Measurements from ENCODE around the gene FARSA.
"Not testable (repeated sequence)": the region's sequence is repeated elsewhere in the genome, so short reads cannot be mapped to it uniquely, and the experiment has no call there.

The FARSA gene

DNA sequence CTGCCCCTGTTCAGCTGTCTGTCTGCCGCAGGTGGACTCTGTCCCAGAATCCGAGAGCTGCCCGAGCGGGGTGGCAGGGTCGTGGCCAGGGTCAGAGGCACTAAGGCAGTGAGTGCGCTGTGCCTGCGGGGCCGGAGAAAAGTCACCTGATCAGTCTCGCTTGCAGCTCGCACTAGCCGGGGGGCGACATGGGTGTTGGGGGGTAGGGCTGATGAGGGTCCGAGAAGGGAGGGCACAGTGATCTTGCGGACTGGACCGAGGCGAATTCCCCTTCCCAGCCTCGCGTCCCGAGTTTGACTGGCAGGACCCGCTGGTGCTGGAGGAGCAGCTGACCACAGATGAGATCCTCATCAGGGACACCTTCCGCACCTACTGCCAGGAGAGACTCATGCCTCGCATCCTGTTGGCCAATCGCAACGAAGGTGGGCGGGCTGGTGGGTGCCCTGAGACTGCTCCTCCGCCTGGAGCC, 41.9 kb downstream of the FARSA start:
- DNase-seq (ENCODE audit: low read depth in 2 of 3, low spot score in 2 of 3), result no peak

GRCh38 chr19:12890787-12891552, 42.5 kb downstream of the FARSA start, which contains the start of gene GCDH:
TSS of gene GCDH (plus strand) at chr19:12891160. CDS start at chr19:12891305, 145 bp downstream.
- DNase-seq (ENCODE audit: low read depth in 2 of 3, low spot score in 2 of 3), result peak; percentile 69 to 92 (median 85)

DNA sequence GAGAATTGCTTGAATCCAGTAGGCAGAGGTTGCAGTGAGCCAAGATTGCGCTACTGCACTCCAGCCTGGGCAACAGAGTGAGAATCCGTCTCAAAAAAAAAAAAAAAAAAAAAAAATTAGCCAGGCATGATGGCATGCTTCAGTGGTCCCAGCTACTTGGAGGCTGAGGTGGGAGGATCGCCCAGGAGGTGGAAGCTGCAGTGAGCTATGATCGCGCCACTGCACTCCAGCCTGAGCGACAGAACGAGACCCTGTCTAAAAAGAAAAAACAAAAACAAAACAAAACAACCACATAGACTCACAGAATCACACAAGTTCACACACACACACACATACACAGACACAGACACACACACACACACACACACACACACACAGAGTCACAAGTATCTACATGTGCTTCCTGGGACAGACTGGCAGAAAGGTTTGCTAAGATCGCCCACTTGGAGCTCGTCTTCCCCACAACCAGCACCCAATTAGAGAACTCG, 43.2 kb downstream of the FARSA start:
- DNase-seq (ENCODE audit: low read depth in 2 of 3, low spot score in 2 of 3), result not testable (repeated sequence)

GRCh38 chr19:12888006-12888603, 45.4 kb downstream of the FARSA start:
- DNase-seq (ENCODE audit: low read depth in 2 of 3, low spot score in 2 of 3), result no peak

DNA sequence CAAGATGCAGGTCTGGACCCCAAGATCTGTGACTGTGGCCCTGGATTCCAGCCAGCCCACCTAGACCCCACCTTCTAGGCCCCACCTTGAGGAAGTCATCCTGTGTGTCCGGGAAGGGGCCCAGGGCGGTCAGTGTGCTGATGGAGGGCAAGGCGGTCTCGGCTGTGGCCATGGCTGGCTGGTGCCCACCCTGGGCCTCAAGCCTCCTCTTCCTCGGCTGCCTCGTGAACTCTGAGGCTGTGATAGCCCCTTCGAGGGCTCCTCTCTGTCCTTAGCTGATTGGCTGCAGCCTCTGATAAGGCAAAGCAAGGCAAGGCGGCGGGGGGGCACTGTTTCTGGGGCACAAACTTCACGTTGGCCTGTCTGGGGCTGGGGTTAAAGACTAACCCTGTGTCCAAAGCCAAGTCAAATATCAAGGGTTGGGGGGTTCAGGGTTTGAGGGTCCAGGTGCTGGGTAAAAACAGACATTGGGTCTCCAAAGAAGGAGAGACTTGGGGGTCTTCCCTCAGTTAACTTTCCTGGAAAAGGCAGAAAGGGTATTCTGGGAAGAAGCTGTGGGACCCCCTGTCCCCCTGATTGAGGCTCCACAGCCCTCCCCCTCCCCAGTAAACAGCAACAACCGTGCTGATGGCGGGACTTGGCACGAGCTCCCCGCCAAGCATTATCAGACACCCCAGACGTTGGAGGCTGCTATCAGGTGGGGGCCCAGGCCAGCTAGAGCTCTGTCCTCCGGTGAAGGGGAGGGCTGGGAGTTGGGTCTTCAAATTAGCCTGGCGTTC, 46.4 kb downstream of the FARSA start, which contains the start of gene KLF1:
Gene KLF1 (minus strand): TSS at position 233 of the 779 bp plus-strand sequence. CDS start 61 bp downstream, at position 172.
- DNase-seq (ENCODE audit: low read depth in 2 of 3, low spot score in 2 of 3), result no peak

- no peak for DNase-seq (ENCODE audit: low read depth in 2 of 3, low spot score in 2 of 3)
Measured at GRCh38 chr19:12886651-12886968, 46.9 kb downstream of the FARSA start.

- no peak for DNase-seq (ENCODE audit: low read depth in 2 of 3, low spot score in 2 of 3)
Measured at GRCh38 chr19:12885749-12886650, 47.5 kb downstream of the FARSA start.

DNA sequence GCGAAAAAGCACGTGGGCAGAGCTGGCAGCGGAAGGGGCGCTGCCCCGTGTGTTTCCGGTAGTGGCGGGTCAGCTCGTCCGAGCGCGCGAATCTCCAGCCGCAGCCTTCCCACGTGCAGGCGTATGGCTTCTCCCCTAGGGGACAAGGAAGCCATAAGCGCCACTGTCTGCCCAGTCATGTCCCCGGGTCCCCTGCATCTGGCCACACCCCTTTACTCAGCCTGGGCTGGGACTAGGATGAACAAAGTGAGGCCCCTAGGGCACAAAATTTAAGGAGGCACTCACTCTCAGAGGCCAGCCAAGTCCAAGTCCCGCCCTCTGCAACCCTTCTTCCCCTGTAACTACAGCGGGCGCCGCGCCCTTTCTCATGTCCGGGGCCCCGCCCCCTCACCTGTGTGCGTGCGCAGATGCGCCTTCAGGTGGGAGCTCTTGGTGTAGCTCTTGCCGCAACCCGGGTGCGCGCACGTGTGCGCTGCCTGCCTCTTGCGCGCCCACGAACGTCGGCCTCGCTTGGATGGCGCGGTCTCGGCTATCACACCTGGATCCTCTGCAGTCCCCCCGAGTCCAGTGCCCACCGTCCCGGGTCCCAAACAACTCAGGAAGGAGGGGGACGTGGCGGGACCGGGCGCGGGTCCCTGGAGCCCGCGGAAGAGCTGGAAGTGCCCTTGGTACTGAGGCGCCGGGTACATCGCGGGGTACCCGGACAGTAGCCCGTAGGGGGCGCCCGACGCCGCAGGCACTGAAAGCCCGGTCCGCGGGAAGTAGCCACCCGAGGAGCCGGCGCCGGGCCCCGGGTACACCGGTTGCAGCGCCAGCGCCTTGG, 48.4 kb downstream of the FARSA start:
- DNase-seq (ENCODE audit: low read depth in 2 of 3, low spot score in 2 of 3), result peak; percentile 73 to 77 (median 75)

GRCh38 chr19:12884627-12884925, 48.9 kb downstream of the FARSA start:
- DNase-seq (ENCODE audit: low read depth in 2 of 3, low spot score in 2 of 3), result no peak

DNA sequence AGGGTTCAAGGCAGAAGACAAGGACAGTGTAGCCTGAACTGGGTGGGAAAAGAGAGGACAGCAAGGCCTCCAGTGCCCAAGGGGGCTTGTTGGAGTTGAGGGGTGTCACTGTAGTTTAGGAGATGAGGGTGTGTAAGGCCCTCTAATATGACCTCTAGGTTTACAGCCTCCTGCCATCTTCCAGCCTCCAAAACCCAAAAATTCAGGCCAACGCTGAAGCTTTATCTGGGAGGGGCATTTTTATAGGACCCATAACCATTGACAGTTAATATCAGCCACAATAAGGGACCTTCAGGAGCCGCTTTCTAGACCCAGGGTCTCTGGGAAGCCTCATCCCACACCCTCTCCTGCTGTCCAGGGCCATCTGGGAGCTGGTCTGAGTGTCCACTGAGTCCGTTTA, 49.3 kb downstream of the FARSA start:
- no peak for DNase-seq (ENCODE audit: low read depth in 2 of 3, low spot score in 2 of 3)

DNA sequence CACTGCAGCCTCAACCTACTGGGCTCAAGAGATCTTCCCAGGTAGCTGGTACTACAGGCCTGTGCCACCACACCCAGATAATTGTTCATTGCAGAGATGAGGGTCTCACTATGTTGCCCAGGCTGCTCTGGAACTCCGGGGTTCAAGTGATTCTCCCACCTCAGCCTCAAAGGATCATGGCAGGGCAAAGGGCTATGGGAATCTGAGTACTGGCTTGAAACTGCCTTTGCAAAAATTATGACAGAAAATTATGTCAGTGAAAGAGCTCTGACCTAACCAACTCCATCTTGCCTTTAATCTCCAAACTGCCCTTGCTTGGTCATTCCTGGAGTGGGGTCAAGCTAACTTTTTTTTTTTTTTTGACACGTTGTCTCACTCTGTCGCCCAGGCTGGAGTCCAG, 50.9 kb downstream of the FARSA start:
- DNase-seq (ENCODE audit: low read depth in 2 of 3, low spot score in 2 of 3), result no peak

DNA sequence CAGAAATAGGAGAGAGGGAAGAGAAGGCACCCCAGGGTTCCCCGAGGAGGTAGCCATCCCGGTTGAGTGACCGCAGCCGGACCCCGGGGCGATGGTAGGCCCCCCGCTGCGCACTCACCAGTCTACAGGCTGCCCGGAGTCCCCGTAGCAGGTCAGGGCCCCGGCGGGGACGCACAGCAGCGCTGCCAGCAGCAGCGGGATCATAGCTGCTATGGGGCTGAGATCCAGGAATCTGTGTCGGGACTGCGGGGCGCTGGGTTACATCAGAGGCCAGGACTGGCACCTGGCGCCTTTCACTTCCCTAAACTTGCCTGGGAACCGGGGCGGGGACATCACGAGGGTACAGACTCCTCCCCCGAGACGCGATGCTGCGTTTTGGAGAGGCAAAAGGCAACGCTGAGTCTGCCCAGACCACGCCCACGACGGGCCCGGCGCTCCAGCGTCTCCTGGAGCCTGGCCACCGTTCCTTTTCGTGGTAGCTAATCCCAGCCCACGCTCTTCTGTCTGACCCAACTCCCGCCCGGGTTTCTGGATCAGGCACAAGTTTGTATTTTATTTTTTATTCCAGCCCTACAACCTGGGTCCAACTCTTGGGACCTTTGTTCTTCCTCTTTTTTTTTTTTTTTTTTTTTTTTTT, 52.2 kb downstream of the FARSA start, which contains the start of gene DNASE2:
Gene DNASE2 (minus strand): TSS at position 278 of the 637 bp plus-strand sequence. CDS start 74 bp downstream, at position 204.
- peak; percentile 72 to 78 (median 73) for DNase-seq (ENCODE audit: low read depth in 2 of 3, low spot score in 2 of 3)

DNA sequence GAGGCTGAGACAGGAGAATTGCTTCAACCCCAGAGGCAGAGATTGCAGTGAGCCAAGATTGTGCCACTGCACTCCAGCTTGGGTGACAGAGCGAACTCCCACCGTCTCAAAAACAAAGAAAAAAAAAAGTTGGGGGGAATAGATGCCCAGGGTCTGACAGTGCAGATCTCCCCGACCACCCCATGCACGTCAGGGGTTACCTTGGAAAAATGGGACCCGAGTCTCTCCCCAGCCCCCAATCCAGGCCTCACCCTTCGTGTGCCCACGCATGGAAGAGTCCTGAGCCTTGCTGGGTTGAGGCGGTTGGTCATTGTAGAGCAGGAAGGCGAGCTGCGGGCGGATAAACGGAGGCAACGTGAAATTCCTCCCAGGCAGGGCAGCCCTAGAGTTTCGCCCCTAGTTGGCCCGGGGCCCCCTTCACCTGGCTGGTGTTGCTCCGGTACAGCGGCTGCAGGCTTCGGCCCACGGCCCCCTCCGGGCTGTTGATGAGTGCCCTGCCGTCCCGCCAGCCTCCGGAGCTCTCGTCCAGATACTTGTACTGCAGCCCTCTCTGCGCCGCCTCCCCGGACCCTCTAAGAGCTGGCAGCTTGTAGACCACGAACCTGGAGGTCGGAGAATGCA, 52.9 kb downstream of the FARSA start:
- no peak for DNase-seq (ENCODE audit: low read depth in 2 of 3, low spot score in 2 of 3)

- no peak for DNase-seq (ENCODE audit: low read depth in 2 of 3, low spot score in 2 of 3)
Measured at GRCh38 chr19:12875086-12875485, 58.4 kb downstream of the FARSA start.

- DNase-seq (ENCODE audit: low read depth in 2 of 3, low spot score in 2 of 3), result no peak
Measured at GRCh38 chr19:12873891-12874745, 59.4 kb downstream of the FARSA start.

GRCh38 chr19:12872941-12873890, 60.3 kb downstream of the FARSA start:
- DNase-seq (ENCODE audit: low read depth in 2 of 3, low spot score in 2 of 3), result no peak

Measured in activated CD8-positive, alpha-beta memory T cell treated with anti-CD3 and anti-CD28 coated beads for 48 hours (primary cell).